ENCODE data around the gene COL26A1.

Gene COL26A1

DNA sequence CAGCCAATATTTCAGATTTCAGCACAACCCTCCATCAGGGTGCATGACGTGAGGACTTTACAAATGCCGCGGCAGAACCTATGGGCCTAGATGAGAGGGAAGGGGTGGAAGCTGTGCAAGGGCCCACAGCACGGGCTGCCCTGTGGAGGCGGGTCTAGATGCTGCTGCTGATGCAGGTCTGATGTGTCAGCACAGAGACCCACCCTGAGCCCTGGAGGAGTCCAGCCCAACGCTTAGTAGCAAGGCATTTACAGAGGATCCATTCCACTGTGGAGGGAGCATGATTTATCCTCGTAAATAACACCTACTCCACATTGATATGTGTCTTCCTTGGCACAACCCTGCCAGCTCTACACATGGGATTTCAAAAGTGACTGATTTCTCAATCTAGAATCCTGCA lies 217.9 kb downstream of the COL26A1 start:
- DNase-seq: no peak

DNA sequence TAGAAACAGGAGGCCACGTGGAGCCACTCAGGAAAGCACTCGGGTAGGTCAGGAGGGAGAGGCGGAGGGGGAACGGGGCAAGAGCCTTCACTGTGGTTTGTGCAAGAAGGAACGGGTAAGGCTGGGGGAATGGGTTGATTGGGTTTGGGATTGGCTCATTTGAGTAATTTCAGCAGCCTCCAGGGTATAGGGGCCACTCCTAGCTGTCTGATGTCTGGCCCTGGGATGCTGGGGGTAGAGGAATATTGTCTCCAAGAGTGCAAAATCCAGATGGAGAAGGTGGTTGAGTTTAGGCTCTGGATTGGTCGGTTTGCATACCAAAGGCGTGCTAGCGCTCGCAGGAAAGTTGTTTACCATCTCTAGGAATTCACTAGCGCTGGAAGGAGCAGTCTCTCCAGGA lies 219.2 kb downstream of the COL26A1 start:
- DNase-seq: no peak

DNA sequence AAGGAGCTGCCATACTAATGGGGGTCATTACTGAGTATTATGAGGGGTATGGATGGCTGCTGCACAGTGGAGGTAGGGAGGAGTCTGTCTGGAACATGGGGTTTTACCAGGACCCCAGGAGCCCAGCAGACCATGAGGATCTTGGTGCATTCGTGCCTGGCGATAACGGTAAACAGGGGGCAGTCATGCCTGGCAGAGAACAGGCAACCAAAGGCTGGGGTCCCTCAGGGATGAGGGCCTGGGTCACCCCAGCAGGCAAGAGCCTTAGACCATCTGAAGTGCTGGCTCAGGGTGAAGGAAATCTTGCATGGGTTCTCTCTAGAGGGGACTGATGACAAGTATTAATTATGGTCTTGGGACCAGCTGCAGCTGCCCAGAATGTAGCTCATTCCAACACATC lies 220.3 kb downstream of the COL26A1 start:
- no peak for DNase-seq

DNA sequence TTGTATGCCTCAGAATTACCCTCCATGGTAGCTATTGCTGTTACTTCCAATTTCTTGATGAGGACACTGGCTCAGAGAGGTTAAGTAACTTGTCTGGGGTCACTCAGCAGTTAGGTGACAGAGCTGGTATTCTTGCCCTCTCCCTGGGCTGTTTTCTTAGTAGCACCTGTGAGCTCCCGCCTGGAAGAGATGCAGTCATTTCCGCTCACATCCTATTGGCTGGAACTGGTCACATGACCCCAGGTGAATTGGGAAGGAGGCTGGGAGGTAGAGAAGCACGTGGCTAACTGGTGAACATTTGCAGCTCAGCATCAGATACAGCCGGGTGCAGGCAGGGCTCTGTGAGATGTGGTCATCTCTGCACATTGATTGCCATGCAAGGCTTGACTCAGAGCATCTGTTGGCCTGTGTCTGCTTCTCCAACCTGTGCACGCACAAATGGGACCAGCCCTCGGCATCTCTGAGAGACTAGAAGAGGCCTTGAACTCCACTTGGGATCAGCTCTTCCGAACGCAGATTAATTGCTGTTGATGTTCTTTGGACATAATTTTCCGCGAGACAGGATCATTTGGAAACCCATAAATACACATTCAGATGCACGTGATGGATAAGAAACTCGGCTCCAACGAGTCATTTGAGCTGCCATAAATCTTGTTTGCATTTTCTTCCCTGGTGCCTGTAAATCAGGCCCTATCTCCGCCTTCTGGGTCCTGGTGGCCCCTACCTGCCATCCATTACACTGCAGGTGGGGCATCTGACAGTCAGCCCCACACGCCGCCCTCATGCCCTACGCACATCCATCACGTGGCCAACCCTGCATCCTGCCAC lies 223.6 kb downstream of the COL26A1 start:
- no peak for DNase-seq

DNA sequence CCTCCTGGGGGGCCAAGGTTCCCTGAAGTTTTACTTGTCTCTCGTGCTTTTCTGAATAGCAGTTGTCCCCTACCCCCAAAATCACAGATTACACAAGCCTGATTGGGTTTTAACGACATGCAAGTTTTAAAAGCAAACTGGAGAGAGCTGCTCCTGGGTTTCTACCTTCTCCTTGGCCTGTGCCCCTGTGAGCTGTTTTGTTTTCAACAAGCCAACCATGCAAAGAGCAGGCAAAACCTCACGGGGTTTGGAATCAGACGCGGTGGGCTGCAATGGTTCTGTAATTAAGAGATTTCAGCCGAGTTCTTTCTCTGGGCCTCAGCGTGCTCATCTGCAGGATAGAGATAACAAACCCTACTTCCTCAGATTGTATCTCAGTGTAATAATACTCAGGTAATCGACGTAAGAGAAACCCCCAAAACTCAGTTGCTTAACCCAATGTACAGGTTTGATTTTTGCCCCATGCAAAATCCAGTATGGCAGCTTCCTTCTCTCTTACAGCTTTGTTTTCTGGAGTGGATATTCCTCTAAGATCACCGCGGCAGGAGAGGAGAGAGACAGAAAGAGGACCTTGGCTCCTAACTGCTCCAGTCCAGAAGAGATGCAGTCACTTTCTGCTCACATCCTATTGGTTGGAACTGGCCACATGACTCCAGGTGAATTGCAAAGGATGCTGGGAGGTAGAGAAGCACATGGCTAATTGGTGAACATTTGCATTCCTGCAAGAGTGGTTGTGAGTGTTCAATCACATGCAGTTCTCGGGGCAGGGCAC lies 224.4 kb downstream of the COL26A1 start:
- no peak for DNase-seq

DNA sequence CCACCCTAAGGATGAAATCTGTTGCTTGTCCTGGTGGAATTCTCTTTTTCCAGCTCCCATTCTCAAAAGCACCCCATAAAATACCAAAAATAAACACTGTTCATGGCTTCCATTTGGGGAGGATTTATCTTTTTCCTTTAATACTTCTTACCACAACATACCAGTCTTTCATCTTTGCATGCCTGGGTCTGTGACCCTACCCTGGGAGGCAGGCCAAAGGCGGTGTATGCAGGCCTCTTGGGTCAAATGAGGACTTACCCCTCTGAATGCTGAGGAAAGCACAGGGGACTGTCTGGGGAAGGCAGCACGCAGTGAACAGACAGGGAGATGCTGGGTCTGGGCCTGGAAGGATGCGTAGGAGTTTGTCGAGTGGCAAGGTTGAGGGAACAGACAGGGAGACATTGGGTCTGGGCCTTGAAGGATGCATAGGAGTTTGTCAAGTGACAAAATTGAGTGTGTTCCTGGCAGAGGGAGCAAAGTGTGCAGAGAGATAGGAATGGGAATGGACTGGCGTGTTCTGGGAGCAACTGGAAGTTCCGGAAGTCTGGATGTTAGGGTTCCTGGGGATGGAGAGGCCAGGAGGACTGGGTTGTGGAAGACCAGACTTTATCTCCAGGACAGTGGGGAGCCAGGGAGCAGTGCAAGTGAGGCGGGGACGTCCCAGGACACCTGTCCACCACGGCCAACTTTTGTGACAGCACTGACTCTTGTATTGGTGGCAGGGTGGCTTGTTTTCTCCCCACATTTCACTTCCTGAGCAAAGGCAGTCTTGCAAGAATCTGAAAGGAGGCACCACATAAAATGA lies 225.7 kb downstream of the COL26A1 start:
- no peak for DNase-seq

DNA sequence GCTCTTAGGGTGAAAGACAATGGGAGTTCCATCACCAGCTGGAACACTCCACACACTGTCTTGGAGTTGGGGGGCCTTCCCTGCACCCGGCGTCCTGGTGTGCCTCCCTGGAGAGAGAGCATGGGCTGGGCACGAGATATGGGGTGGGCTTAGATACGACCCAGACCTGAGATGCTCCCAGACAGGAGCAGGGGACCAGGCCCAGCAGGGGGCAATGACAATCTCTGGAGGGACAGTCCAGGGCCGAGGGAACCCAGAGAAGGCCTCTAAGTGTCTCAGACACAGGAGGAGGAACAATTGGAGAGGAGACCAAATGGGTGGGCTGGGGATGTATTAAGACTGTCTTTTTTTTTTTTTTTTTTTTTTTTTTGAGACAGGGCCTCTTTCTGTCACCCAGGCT lies 226.4 kb downstream of the COL26A1 start:
- no peak for DNase-seq

DNA sequence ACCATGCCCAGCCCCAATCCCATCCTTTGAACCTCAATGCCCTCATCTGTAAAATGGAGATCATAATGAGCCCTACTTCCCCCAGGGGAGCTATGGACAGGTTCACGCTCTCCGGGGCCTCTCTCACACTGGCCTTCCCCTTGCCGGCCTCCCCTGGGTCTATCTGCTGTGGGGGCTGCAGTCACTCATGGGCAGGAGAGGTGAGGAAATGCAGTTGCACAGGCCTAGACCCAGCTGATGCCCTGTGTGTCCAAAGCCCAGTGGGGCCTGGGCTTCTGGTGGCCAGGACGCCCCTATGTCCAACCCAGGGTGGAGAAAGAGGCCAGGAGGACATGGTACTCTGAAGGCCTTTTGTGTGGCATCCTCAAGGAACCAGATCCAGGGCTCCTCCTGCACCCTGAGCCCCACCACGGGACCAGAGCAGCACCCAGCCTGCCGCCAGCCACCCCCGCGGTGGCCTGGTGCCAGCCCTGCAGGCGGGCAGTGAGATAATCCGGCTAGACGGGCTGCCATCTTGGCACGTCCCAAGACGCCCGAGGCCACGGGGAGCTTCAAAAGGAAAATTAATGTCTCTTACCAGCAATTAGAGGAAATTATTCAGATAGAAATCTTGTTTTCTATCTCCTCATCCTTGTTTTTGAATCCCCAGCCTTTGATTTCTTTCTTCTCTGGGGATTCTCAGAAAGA lies 227.4 kb downstream of the COL26A1 start:
- no peak for DNase-seq

DNA sequence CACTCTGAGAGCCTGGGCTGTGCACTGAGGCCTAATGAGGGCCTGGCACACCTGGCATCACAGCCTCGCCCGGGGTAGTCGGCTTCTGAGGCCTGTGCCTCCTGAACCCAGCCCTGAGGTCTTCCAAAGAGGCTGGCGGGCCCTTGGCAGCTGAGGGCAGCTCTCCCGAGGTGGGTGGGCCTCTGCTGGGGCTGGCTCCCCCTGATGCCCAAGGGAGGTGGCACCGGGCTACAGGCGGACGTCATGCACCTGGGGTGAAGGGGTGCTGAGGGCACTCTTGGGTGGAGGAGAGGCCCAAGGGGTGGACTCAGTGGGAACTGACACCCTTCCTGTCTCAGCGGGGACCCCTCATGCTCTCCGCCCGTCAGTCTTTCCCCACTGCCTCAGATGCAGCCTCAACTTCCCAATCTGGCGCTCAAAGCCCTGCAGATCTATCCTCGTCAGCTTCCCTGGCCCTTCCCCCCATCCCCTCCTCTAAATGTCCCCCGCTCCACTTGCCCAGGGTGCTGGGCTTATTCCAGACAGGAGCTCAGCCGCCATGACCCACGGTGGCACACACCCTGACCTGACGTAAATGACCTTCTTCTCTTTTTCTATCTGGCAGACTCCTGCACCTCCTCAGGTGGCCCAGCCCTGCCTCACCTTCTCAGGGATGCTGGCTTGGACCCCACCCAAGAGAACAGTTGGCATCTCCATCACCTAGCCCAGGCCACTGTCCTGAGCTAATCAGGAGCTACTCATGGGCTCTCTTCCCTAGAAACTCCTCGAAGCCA lies 228.2 kb downstream of the COL26A1 start:
- DNase-seq: no peak

DNA sequence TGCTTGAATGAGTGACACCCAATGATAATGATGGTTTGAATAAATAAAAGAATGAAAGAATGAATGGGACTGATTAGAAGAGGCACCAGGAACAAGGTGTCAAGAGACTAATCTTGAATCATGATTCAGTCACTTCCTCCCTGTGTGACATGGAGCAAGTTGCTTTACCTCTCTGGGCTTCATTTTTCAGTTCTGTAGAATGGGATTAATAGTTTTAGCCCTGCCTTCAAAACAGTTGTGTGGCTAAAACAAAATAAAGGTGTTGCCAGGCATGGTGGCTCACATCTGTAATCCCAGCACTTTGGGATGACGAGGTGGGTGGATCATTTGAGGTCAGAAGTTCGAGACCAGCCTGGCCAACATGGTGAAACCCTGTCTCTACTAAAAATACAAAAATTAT lies 228.8 kb downstream of the COL26A1 start:
- no peak for DNase-seq

DNA sequence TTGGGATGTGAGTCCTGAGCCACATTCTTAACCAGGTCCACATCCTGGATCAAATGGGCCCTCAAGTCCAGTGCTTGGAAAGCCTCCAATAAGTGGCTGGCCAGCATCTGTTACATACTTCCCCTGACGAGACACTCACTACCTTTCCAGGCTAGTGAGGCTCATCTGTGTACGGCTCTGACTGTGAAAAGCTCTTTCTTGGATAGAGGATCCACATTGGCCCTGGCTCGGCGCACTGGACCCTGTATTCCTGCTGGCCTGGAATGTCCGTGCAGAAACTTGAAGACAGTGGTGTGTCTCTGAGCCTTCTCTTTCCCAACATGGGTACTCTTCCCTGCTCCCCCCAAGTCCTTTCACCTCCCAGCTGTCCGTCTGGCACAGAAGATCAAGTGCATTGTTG lies 230.9 kb downstream of the COL26A1 start:
- no peak for DNase-seq

DNA sequence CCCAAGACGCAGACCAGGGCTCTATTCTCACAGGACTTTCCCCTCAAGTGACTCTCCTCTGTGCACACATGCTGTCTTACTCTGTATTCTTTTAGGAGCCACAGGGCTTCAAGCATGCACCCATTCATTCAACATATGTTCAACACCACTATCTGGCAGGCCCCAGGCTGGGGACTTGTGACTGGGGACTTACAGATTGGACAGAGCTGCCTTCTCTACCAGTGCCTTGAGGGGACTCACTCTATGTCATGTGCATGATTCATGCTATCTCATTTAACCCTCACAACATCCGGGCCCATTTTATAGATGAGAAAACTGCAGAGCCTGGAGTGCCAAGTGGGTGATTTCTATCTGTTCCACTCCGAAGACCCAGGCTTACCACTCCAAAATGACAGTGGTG lies 232.1 kb downstream of the COL26A1 start:
- no peak for DNase-seq

DNA sequence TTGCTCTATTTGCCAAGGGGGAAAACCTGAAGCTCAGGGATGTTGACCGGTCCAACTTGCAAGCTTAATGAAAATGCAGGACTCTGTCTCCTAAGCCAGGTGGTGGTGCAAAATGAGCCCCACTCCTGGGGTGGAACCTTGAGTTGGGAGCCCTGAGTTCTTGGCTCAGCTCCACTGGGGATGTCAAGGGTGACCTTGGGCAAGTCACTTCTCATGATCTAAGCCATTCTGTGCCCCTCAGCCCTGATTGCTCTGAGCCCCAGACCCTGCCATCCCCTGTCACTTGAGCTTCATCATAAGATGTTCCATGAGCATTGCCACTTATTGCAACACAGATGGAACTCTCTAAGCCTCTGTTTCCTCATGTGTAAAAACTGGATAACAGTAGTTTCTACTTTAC lies 232.6 kb downstream of the COL26A1 start:
- no peak for DNase-seq

DNA sequence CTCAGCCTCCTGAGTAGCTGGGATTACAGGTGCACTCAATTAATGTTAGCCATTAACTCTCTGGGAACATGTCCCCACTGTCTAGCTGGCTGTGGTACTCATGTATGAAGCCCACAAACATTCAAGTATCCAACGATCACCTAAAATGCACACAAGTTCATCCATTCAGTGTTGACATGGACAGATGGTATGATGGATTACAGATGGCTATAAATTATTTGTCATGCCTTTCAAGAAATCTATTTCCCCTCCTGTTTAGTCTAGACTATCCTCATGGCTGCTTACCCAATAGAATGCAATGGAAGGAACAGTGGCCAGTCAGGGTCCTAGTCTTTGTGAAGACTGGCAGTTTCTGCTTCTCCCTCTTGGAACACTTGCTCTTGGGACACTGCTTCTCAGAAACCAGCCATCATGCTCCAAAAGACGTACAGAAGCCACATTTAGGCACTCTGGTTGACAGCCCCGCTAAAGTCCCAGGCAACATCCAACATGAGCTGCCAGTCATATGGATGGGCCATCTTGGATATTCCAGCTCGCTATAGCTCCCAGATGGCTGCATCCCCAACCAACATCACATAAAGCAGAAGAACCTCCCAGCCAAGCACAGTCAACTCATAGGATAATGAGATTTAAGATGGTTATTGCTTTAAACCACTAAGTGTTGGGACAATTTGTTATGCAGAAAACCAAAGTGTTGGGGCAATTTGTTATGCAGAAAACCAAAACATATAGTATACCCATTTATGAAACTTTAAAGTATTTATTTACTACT lies 233.3 kb downstream of the COL26A1 start:
- no peak for DNase-seq

DNA sequence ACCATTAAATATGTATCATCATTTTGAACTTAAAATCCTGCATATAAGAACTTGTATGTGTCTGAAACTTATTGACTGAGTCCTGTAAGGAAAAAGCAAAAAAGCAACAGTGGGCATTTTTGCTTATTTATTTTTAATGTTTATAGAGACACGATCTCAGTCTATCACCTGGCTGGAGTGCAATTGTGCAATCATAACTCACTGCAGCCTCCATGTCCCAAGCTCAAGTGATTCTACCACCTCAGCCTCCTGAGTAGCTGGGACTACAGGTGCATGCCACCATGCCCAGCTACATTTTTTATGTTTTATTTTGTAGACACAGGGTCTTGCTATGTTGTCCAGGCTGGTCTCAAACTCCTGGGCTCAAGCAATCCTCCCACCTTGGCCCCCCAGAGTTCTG lies 234.2 kb downstream of the COL26A1 start:
- no peak for DNase-seq

DNA sequence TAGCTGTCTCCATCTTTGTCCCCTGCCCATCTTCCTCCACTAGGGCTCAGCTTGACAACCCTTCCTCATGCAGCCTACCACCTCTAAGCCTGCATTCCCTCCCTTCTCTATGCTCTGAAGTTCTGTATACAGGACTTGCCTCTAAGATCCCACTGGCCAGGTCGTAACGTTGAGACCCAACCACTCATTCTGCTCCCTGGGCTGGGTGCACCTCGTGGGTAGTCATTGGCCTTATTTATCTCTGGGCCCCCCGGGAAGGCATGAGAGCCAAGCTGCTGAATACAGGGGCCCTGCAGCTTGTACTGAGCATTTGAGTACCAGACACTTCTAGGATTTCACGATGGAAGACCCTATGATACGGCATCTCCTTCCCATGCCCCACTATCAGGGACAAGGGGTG lies 235.3 kb downstream of the COL26A1 start:
- no peak for DNase-seq

DNA sequence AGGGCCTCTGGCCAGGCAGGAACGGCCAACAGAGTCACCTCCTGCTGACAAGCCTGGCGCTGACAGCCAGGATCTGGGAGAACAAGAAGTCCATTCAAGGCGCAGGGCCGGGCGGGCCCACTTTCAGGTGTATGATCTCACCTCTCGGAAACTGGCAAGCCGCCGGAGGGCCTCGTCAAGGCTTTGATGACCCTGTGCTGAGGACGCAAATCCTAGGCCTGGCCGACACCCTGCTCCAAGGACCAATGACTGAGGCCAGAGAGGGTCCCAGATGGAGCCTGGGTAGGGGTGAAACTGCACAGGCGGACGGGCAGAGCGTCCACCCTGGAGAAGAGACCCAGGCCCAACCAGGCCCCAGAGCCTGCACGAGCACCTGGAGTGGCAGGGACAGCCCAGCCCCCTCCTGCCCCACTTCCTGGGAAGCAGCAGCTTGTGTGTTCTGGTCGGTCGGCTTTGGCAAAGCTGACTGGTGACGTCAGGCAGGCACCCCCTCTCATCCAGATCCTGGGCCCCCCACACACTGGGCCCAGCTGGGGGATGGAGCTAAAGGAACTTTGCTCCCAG lies 235.8 kb downstream of the COL26A1 start:
- DNase-seq: no peak

DNA sequence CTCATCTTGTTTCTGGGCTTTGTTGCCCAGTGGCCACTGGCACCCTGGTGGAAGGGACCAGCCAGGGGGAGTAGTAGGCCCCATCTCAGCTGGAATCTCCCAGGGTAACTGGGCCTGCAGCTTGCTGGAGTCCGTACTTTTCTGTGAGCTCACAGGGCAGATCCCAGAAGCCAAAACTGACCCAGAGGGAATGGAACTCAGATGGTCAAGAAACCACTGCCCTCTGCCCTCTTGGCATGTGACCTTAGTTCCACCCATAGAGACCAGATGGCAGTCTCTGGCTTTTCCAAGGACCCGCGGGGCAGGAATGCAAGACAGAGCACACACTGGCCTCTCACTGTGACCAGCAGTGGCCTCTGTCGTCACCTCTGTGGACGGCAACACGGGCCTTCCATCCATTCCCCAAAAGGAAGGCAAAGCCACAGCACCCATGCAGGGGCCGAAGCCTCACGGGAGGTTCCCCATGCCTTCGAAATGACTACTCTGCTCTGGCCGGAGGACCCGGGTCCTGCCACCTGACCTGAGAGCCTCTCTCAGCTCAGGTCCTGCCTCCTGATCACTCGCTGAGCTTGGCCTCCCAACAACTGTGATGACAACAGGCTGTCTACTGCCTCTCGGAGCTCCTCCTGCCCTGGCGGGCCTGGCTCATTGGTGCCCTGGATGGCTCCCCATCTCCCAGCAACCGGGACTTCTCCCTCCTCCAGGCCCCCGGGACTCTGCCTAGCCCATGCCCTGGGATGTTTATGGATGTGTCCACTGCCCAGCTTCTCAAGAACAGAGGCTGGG lies 236.5 kb downstream of the COL26A1 start:
- DNase-seq: no peak

DNA sequence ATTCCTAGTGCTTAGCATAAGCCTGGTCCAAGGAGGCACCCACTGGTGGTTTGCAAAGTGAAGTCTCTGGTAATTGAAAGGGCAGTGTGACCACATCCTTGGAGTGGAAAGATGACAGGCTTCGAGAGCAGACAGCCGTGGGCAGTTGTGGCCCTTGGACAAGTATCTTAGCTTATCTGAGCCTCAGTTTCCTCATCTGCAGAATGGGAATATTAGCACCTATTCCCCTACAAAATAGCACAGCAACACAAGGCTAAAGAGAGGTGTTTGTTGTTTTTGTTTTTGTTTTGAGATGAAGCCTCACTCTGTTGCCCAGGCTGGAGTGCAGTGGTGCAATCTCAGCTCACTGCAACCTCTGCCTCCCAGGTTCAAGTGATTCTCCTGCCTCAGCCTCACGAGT lies 237.1 kb downstream of the COL26A1 start:
- no peak for DNase-seq

DNA sequence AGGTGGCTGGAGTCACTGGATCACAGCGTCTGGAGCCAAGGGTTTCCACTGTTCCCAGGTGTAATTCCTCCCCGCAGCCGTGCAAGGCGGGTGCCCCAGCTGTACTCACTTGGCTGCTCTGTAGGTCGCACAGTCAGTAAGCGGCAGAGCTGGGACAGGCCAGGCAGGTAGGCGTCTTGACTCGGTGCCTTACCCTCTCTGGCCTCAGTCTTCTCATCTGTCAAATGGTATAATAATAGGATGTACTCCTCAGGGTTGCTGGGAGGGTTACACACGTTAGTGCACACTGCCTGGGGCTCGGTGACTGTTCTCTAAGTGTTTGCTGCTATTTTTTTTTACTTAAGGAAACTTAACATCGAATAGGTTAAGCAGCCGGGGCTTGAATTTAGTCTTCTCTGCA lies 239.4 kb downstream of the COL26A1 start:
- DNase-seq: no peak
